Activated B cell treated with CpG ODN at 0.5 μM for 24 hours (primary cell): ENCODE measurements around the gene SERPINB8. TPM values are rescaled to one million over a fixed set of nuclear protein-coding genes. Genes with fewer than 3 reads are reported as not detected.
"Not testable (repeated sequence)": the region's sequence is repeated elsewhere in the genome, so short reads cannot be mapped to it uniquely, and the experiment has no call there.

Source experiments
- ATAC-seq: fragments of 200-7000 bp; cut with Tn5 transposase; one replicate; pipeline ENCODE4 v1.10.0; 2021; ENCODE audit warnings: low read depth, mild to moderate bottlenecking, moderate library complexity
- CTCF ChIA-PET: fragments of 350-600 bp; sonication (Branson Sonifier 250); formaldehyde crosslinking; loops from one replicate; lab custom pipeline; 2021; ENCODE audit warnings: antibody characterized with exemption; lab: Charles Lee
- POLR2A ChIA-PET: fragments of 350-600 bp; sonication (Branson Sonifier 250); formaldehyde crosslinking; loops from one replicate; lab custom pipeline; 2021; ENCODE audit warnings: antibody characterized with exemption; lab: Charles Lee
- DNase-seq: peaks from one replicate; pipeline ENCODE4 v3.0.0; 2022
- H3K27ac Mint-ChIP-seq: one replicate; pipeline ENCODE4 v1.8.0; 2020; ENCODE audit warnings: mixed read lengths
- H3K27me3 Mint-ChIP-seq: one replicate; pipeline ENCODE4 v1.8.0; 2021; ENCODE audit warnings: mixed read lengths
- H3K36me3 Mint-ChIP-seq: one replicate; pipeline ENCODE4 v1.8.0; 2021; ENCODE audit warnings: low read depth, mixed read lengths
- H3K4me1 Mint-ChIP-seq: one replicate; pipeline ENCODE4 v1.8.0; 2021; ENCODE audit warnings: mixed read lengths
- H3K4me3 Mint-ChIP-seq: one replicate; pipeline ENCODE4 v1.8.0; 2020; ENCODE audit warnings: mild to moderate bottlenecking, mixed read lengths
- H3K9me3 Mint-ChIP-seq: one replicate; pipeline ENCODE4 v1.8.0; 2020; ENCODE audit warnings: mixed read lengths
- CTCF ChIP-seq: fragments of 200-600 bp; IDR thresholded peaks from one replicate; pipeline ENCODE4 v1.8.0; 2022; ENCODE audit warnings: antibody characterized with exemption, mild to moderate bottlenecking
- intact Hi-C: fragments of 100-400 bp; cut with micrococcal nuclease; formaldehyde crosslinking; loops from one replicate; pipeline ENCODE4 v1.15.1; 2024
- total RNA-seq: library from RNA; stranded (reverse); gene quantifications from 2 replicates; pipeline ENCODE4 v1.2.3, GENCODE V29; 2022

The SERPINB8 gene
- 20.9 and 29.5 TPM in 2 replicates for total RNA-seq

- Mint-ChIP-seq H3K4me3 (peak within 1 kb of the TSS; percentile 95), H3K36me3 (peaks cover 3% of the 10 kb centered on the region), H3K9me3 (no peaks in the 10 kb centered on the region), H3K4me1 (peaks cover 51% of the 10 kb centered on the region), H3K27ac (peak within 1 kb of the TSS; percentile 94), H3K27me3 (peaks cover 6% of the 10 kb centered on the region)
- CTCF ChIA-PET, result no interaction called here
- no peak for TF ChIP-seq CTCF
- DNase-seq, result peak; percentile 71
- ATAC-seq, result peak; percentile 82
- intact Hi-C loops, result loop anchor here (1.0 to 10.0 kb wide), 6 partner anchors 9 to 1445 kb away; partner anchors contain the start of genes HMSD, PHLPP1, VPS4B and ZCCHC2
- POLR2A ChIA-PET, result interaction anchor here (0.6 to 1.0 kb wide), 2 partner anchors 35 to 548 kb away, joined by 3 to 6 read pairs; partner anchors contain the start of gene VPS4B
These were observed at the start of gene SERPINB8 for GRCh38 chr18:63969942-63970808. SERPINB8 (plus strand) TSS chr18:63970081; CDS start chr18:63978309, 8,228 bp downstream.

- POLR2A ChIA-PET, result no interaction called here
- peaks cover 27% of the 10 kb centered on the region for H3K27me3 Mint-ChIP-seq
These were observed 47.8 kb upstream of the SERPINB8 start for GRCh38 chr18:63922049-63922448.

GRCh38 chr18:63924551-63924950, 45.3 kb upstream of the SERPINB8 start:
- TF ChIP-seq CTCF, result no peak
- no peaks in the 10 kb centered on the region for H3K36me3 Mint-ChIP-seq
- CTCF ChIA-PET, result no interaction called here
- no peaks in the 10 kb centered on the region for H3K4me1 Mint-ChIP-seq
- peaks cover 21% of the 10 kb centered on the region for H3K27me3 Mint-ChIP-seq
- ATAC-seq (no peak), DNase-seq (no peak)
- POLR2A ChIA-PET, result no interaction called here
- H3K4me3 Mint-ChIP-seq, result no peak overlapping the region
- H3K9me3 Mint-ChIP-seq, result no peaks in the 10 kb centered on the region
- no peak overlapping the region for H3K27ac Mint-ChIP-seq
- intact Hi-C loops, result no loop called here

More at GRCh38 chr18:63922049-63922448, 47.8 kb upstream of the SERPINB8 start:
- TF ChIP-seq CTCF, result no peak
- Mint-ChIP-seq H3K36me3 (no peaks in the 10 kb centered on the region), H3K27ac (no peak overlapping the region), H3K9me3 (no peaks in the 10 kb centered on the region), H3K4me1 (no peaks in the 10 kb centered on the region), H3K4me3 (no peak overlapping the region)
- DNase-seq (no peak), ATAC-seq (no peak)
- intact Hi-C loops, result no loop called here
- CTCF ChIA-PET, result interaction anchor here (1.4 kb wide), 1 partner anchor 14 kb away, joined by 4 read pairs; no protein-coding TSS in a partner anchor

GRCh38 chr18:63928331-63928730, 41.5 kb upstream of the SERPINB8 start:
- Mint-ChIP-seq H3K27me3 (peaks cover 22% of the 10 kb centered on the region), H3K36me3 (no peaks in the 10 kb centered on the region), H3K4me1 (no peaks in the 10 kb centered on the region), H3K9me3 (no peaks in the 10 kb centered on the region), H3K4me3 (no peak overlapping the region), H3K27ac (no peak overlapping the region)
- TF ChIP-seq CTCF, result no peak
- intact Hi-C loops, result no loop called here
- no peak for DNase-seq
- POLR2A ChIA-PET, result no interaction called here
- CTCF ChIA-PET, result no interaction called here
- ATAC-seq, result no peak

- ATAC-seq, DNase-seq, H3K27ac Mint-ChIP-seq, CTCF ChIA-PET, H3K4me3 Mint-ChIP-seq, H3K4me1 Mint-ChIP-seq, H3K9me3 Mint-ChIP-seq, H3K36me3 Mint-ChIP-seq, intact Hi-C loops, POLR2A ChIA-PET: not testable (repeated sequence)
- peaks cover 17% of the 10 kb centered on the region for H3K27me3 Mint-ChIP-seq
These were observed 40.5 kb upstream of the SERPINB8 start for GRCh38 chr18:63929369-63929768.
